Sigmoid colon (tissue), 4 donors: ENCODE measurements around the gene ATXN2.

ENCODE experiments used
- POLR2A ChIP-seq, 2 donors: fragments of 450-650 bp; IDR thresholded peaks; one replicate each; pipeline ENCODE4 v1.6.1; 2016; ENCODE audit warnings: antibody characterized with exemption in 2 of 2, mild to moderate bottlenecking in 2 of 2, moderate library complexity in 2 of 2
- POLR2AphosphoS5 ChIP-seq, 4 donors: sonication (generic); formaldehyde crosslinking; IDR thresholded peaks; one replicate each; pipeline ENCODE4 v1.6.1; 2017; ENCODE audit warnings: antibody characterized with exemption in 4 of 4
- TF ChIP-seq, protein P1 (sequence below), 4 experiments: fragments of 450-650 bp in 3 of 4; fragments of 200-600 bp in 1 of 4; IDR thresholded peaks; one replicate each; pipeline ENCODE4 v1.5.1; 2016 to 2019; ENCODE audit warnings: antibody characterized with exemption in 4 of 4, mild to moderate bottlenecking in 3 of 4, moderate library complexity in 2 of 4

DNA sequence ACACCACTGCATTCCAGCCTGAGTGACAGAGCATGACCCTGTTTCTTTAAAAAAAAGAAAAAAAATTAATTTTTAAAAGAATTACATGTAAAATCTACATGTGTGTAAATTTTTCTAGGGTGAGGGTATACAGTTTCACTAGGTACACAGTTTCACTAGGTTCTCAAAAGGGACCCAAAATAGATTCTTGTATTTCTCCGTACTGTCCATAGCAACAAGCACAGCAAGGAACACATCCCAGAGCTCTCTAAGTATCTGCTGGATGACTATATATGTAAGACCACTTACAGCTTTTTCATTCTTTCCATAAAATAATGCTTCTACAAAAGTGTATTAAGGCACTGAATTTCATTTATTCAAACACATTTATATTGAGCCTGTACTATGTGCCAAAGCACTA, 55.1 kb downstream of the ATXN2 start:
- no peak for TF ChIP-seq POLR2A (IDR thresholded peaks at IDR 0.05)
- TF ChIP-seq, protein P1, sequence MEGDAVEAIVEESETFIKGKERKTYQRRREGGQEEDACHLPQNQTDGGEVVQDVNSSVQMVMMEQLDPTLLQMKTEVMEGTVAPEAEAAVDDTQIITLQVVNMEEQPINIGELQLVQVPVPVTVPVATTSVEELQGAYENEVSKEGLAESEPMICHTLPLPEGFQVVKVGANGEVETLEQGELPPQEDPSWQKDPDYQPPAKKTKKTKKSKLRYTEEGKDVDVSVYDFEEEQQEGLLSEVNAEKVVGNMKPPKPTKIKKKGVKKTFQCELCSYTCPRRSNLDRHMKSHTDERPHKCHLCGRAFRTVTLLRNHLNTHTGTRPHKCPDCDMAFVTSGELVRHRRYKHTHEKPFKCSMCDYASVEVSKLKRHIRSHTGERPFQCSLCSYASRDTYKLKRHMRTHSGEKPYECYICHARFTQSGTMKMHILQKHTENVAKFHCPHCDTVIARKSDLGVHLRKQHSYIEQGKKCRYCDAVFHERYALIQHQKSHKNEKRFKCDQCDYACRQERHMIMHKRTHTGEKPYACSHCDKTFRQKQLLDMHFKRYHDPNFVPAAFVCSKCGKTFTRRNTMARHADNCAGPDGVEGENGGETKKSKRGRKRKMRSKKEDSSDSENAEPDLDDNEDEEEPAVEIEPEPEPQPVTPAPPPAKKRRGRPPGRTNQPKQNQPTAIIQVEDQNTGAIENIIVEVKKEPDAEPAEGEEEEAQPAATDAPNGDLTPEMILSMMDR (IDR thresholded peaks at IDR 0.05), result no peak
- no peak for TF ChIP-seq POLR2AphosphoS5 (IDR thresholded peaks at IDR 0.05)
